HUES6 (cell line): ENCODE data around the gene OSBPL2.

Source experiments
- H3K27ac ChIP-seq: 2 replicates; pipeline ENCODE4 v1.7.0; 2013; ENCODE audit warnings: low read depth, mild to moderate bottlenecking, low read length, inconsistent platforms
- H3K27me3 ChIP-seq: 2 replicates; pipeline ENCODE4 v1.6.1; 2013; ENCODE audit warnings: low read length; ENCODE audit not compliant: control insufficient read depth, insufficient read depth
- H3K36me3 ChIP-seq: 2 replicates; pipeline ENCODE4 v1.6.1; 2013; ENCODE audit warnings: low read length; ENCODE audit not compliant: control insufficient read depth, insufficient read depth
- H3K4me1 ChIP-seq: 2 replicates; pipeline ENCODE4 v1.6.1; 2013; ENCODE audit warnings: low read length; ENCODE audit not compliant: control insufficient read depth, insufficient read depth
- H3K4me3 ChIP-seq: 2 replicates; pipeline ENCODE4 v1.5.1; 2013; ENCODE audit warnings: low read depth, low read length
- H3K9ac ChIP-seq: one replicate; pipeline ENCODE4 v1.6.1; 2013; ENCODE audit warnings: mild to moderate bottlenecking, low read length
- H3K9me3 ChIP-seq: 2 replicates; pipeline ENCODE4 v1.6.1; 2013; ENCODE audit warnings: low read depth, low read length; ENCODE audit not compliant: control insufficient read depth, insufficient read depth

Gene OSBPL2

DNA sequence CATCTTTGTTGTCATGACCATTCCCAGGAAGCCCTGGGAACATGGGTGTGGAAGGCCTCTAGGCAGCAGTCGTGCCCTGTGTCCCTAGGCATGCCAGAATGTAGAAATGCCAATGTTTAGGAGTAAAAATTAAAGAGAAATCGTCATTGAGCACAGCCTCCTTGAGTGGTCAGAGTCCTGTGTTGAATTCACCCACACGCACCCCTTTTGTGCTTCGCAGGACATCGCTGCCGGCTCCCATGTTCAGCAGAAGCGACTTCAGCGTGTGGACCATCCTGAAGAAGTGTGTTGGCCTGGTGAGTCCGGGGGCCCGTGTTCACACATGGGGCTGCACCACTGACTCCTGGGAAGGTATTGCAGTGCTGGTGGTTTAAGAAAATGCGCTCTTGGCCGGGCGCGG is 25.1 kb downstream of the OSBPL2 start:
- Histone ChIP-seq H3K9ac (no peak overlapping the region), H3K36me3 (peaks cover 77% of the 10 kb centered on the region), H3K9me3 (peaks cover 7% of the 10 kb centered on the region; the same call in 1 of the 2 replicates), H3K27ac (no peak overlapping the region), H3K4me1 (no peaks in the 10 kb centered on the region), H3K4me3 (no peak overlapping the region), H3K27me3 (no peaks in the 10 kb centered on the region)

DNA sequence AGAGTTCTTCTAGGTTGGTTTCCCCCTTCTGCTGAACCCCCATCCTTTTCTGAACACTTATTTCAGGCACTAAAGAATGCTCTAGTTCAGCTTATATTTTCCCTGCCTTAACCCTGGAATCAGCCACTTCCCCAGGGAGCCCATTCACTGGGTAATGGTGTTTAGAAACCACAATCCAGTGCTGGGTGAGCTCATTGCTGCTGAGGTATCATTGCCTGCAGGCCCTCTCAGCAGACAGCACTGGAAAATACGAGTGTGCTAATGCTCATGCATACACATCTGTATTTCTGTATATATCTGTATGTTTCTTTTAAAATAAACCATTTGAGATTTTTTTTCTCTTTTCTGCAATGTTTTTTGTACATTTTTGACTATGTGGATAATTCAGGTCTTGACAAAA is 27.0 kb downstream of the OSBPL2 start:
- Histone ChIP-seq H3K4me3 (no peak overlapping the region), H3K9ac (no peak overlapping the region), H3K36me3 (peaks cover 60% of the 10 kb centered on the region), H3K4me1 (no peaks in the 10 kb centered on the region), H3K27ac (no peak overlapping the region), H3K9me3 (peaks cover 7% of the 10 kb centered on the region; the same call in 1 of the 2 replicates), H3K27me3 (no peaks in the 10 kb centered on the region)

DNA sequence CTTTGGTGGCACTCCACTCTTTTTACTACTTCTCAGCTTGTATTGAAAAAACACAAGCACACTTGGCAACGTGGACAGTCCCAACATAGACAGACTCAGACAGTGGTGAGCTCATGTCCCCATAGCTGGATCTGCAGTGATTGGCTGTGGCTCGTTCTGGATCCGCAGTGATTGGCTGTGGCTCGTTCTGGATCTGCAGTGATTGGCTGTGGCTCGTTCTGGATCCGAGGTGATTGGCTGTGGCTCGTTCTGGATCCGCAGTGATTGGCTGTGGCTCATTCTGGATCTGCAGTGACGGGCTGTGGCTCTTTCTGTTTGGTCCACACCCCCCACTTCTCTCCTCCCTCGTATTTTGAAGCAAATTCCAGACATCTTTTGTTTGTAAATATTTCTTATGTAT is 28.0 kb downstream of the OSBPL2 start:
- no peak overlapping the region for H3K9ac ChIP-seq
- H3K9me3 ChIP-seq, result peaks cover 7% of the 10 kb centered on the region; the same call in 1 of the 2 replicates
- no peaks in the 10 kb centered on the region for H3K4me1 ChIP-seq
- peaks cover 53% of the 10 kb centered on the region for H3K36me3 ChIP-seq
- no peak overlapping the region for H3K27ac ChIP-seq
- no peaks in the 10 kb centered on the region for H3K27me3 ChIP-seq
- no peak overlapping the region for H3K4me3 ChIP-seq

DNA sequence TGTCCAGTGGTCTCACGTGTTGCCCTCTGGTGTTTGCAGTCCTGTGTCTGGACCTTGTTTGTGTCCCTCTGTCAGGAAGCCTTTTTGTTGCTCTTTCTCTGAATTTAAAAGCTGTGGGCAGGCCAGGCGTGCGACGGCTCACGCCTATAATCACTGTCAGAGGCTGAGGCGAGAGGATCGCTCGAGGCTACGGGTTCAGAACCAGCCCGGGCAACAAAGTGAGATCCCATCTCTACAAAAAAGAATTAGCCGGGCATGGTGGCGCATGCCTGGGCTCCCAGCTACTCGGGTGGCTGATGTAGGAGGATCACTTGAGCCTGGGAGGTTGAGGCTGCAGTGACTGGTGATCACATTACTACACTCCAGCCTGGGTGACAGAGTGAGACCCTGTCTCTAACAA is 28.5 kb downstream of the OSBPL2 start:
- Histone ChIP-seq H3K27ac (no peak overlapping the region), H3K9me3 (peaks cover 7% of the 10 kb centered on the region; the same call in 1 of the 2 replicates), H3K4me3 (no peak overlapping the region), H3K9ac (no peak overlapping the region), H3K4me1 (no peaks in the 10 kb centered on the region), H3K27me3 (no peaks in the 10 kb centered on the region), H3K36me3 (peaks cover 50% of the 10 kb centered on the region)

DNA sequence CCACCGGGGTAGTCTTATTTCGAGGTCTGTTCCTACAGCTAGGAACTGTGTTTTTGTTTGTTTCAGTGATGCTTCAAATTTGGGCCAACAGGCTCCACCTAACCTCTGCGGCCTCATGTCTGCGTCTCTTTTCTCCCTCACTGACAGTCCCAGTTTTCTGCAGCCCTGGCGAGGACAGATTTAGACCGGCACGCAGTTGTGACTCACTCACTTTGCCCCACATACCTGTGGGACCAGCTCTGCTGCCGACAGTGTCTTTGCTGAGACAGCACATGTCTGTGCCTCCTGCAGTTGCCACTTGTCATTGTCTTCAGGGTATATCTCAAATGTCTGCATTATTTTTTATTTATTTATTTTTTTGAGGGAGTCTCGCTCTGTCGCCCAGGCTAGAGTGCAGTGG is 29.2 kb downstream of the OSBPL2 start:
- no peaks in the 10 kb centered on the region for H3K4me1 ChIP-seq
- peaks cover 7% of the 10 kb centered on the region; the same call in 1 of the 2 replicates for H3K9me3 ChIP-seq
- no peak overlapping the region for H3K27ac ChIP-seq
- H3K36me3 ChIP-seq, result peaks cover 50% of the 10 kb centered on the region
- H3K4me3 ChIP-seq, result no peak overlapping the region
- H3K9ac ChIP-seq, result no peak overlapping the region
- no peaks in the 10 kb centered on the region for H3K27me3 ChIP-seq

DNA sequence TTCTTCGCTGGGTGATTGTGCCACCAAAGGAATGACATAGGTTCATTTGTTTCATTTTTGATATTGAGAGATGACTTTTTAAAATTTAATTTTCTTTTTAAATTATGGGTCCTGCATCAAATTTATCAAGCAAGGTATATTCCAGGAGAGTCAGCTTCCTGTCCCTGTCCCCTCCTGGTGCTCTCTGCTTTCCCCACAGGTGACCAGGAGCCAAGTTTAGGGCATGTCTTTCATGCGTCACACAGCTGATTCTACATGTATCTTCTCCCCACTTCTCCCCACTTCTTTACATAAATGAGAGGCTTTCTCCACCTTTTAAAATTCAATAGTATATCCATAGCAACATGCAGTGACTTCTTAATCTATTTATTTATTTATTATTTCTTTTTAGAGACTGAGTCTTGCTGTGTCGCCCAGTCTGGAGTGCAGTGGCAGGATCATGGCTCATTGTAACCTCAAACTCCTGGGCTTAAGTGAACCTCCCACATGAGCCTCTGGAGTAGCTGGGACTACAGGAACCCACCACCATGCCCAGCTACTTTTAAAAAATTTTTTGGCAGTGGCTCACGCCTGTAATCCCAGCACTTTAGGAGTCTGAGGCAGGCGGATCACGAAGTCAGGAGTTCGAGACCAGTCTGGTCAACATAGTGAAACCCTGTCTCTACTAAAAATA is 30.0 kb downstream of the OSBPL2 start:
- no peak overlapping the region for H3K27ac ChIP-seq
- no peaks in the 10 kb centered on the region for H3K27me3 ChIP-seq
- peaks cover 7% of the 10 kb centered on the region; the same call in 1 of the 2 replicates for H3K9me3 ChIP-seq
- peaks cover 50% of the 10 kb centered on the region for H3K36me3 ChIP-seq
- no peak overlapping the region for H3K4me3 ChIP-seq
- no peak overlapping the region for H3K9ac ChIP-seq
- H3K4me1 ChIP-seq, result no peaks in the 10 kb centered on the region

DNA sequence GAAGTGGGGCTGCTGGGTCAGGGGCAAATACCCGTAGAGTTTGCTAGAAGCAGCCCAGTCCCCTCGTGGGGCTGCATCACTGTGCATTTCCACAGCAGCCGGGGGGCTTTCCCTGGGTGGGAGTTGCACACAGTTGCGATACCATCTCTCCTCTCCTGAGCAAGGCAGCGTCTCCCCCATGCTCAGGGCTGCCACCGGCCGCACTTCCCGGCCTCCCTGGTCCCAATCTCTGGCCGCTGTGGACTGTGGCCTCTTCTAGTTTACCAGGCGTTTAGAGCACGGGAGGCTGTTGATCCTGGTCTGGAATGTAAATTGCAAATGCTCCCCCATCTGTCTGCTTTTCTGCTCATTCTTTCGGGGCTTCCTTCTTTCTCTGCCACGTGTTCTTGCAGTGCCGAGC is 31.1 kb downstream of the OSBPL2 start:
- Histone ChIP-seq H3K27me3 (no peaks in the 10 kb centered on the region), H3K4me1 (no peaks in the 10 kb centered on the region), H3K4me3 (no peak overlapping the region), H3K36me3 (peaks cover 53% of the 10 kb centered on the region), H3K9ac (no peak overlapping the region), H3K27ac (0 out of 2 replicates have a peak overlapping the region, but pooled peaks have one; percentile 3), H3K9me3 (peaks cover 7% of the 10 kb centered on the region; the same call in 1 of the 2 replicates)

DNA sequence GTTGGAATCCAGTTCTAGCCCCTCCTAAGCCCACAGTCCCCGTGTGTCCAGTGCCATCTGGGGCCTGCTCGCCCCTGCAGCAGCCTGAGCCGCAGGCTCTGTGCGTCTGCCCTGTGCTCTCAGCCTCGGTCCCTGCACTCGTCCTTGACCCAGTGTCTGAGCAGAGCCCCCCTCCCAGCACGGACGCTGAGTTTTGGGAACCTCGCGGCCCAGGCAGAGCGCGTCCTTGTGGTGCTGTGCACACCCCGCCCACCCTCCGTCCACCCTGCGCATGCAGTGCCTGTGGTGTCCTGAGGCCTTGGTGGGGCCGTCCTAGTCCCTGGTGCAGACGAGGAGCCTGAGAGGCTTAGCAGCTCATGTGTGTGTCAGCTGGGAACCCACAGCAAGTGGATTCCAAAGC is 31.6 kb downstream of the OSBPL2 start:
- Histone ChIP-seq H3K4me1 (no peaks in the 10 kb centered on the region), H3K27me3 (no peaks in the 10 kb centered on the region), H3K27ac (0 out of 2 replicates have a peak overlapping the region, but pooled peaks have one; percentile 3), H3K4me3 (no peak overlapping the region), H3K9me3 (peaks cover 7% of the 10 kb centered on the region; the same call in 1 of the 2 replicates), H3K36me3 (peaks cover 48% of the 10 kb centered on the region), H3K9ac (no peak overlapping the region)

DNA sequence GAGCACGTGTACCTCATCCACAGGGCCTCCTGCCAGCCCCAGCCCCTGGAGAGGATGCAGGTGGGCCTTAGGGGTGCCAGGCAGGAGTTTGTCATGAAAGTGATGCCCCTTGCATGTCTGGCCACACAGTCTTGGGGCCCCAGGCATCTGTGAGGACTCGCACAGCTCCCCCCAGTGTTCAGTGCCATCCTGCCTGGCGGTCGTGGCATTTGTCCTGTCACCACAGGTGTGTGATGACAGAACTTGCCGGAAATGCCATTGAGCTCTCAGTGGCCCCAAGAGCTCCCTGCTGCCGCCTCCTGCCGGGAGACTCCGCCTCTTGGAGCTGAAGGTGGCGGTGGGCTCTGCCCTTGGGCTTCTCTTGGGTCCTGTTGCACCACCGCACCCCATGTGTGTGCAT is 33.9 kb downstream of the OSBPL2 start:
- no peaks in the 10 kb centered on the region for H3K9me3 ChIP-seq
- no peak overlapping the region for H3K27ac ChIP-seq
- H3K4me3 ChIP-seq, result no peak overlapping the region
- H3K9ac ChIP-seq, result no peak overlapping the region
- no peaks in the 10 kb centered on the region for H3K27me3 ChIP-seq
- H3K4me1 ChIP-seq, result no peaks in the 10 kb centered on the region
- peaks cover 38% of the 10 kb centered on the region for H3K36me3 ChIP-seq

DNA sequence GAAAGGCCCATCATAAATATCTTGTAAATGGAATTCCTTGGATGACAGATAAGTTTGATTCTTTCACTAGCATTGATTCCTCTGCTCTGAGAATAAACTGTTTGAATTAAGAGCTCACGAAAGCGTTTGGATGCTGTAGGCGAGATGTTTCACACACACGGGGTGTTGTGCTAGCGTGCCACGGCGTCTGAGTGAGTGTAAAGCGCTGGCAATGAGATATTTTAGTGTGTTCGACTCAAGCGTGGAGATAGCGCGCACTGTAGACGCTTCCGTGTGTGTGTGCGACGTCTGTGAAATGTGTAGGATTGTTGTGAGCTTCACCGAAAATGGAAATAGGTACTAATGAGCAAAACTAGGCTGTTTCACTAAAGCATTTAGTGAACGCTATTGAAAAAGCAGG is 35.1 kb downstream of the OSBPL2 start:
- Histone ChIP-seq H3K4me3 (no peak overlapping the region), H3K27me3 (no peaks in the 10 kb centered on the region), H3K36me3 (peaks cover 43% of the 10 kb centered on the region), H3K9me3 (no peaks in the 10 kb centered on the region), H3K9ac (no peak overlapping the region), H3K4me1 (no peaks in the 10 kb centered on the region), H3K27ac (no peak overlapping the region)

DNA sequence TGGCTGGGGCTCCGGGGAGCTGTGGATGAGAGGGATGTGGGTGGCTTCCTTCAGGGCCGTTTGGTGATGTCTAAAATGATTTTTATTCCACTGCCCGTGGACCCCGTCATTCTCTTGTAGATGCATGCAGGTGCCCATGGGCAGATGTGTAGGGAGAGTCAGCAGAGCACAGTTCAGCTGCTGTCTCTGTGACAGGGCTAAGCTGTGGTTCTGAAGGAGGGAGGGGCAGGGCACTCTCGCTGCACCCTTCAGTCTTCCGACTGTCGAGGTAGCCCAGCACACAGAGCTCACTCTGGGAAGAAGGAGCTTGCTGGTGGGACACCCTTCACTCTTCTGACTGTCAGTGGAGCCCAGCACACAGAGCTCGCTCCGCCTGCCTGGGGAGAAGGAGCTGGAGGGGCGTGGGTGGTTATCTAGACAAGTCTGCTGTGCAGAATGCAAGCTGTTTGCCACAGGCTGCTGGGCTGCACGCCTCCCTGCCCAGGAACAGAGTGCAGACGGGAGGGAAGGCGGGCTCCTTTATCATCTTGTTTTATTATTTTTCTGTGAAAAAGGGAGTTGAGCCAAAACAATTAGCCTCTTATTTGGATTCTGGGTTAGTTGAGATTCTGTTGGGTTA is 36.1 kb downstream of the OSBPL2 start:
- Histone ChIP-seq H3K27ac (no peak overlapping the region), H3K27me3 (no peaks in the 10 kb centered on the region), H3K9ac (no peak overlapping the region), H3K36me3 (peaks cover 53% of the 10 kb centered on the region), H3K9me3 (no peaks in the 10 kb centered on the region), H3K4me1 (no peaks in the 10 kb centered on the region), H3K4me3 (no peak overlapping the region)
